PFSK-1 (cell line): Measurements from ENCODE around the gene PARD3B.

Experiments
- FOXP2 ChIP-seq: optimal IDR thresholded peaks from 2 replicates; pipeline ENCODE3; 2011; ENCODE audit warnings: borderline replicate concordance, control low read depth, inconsistent platforms; ENCODE audit not compliant: insufficient read depth; ENCODE audit errors: extremely low read length, extremely low read depth
- POLR2AphosphoS5 ChIP-seq: IDR thresholded peaks from 2 replicates; pipeline ENCODE4 v1.6.1; 2012; ENCODE audit warnings: low read depth, mild to moderate bottlenecking, control low read depth, low read length, moderate library complexity
- SIN3A ChIP-seq: IDR thresholded peaks from 2 replicates; pipeline ENCODE4 v1.6.1; 2012; ENCODE audit warnings: mild to moderate bottlenecking, low read length, moderate library complexity, borderline replicate concordance; ENCODE audit not compliant: insufficient read depth
- TAF1 ChIP-seq: IDR thresholded peaks from 2 replicates; pipeline ENCODE4 v1.6.1; 2012; ENCODE audit warnings: low read length, control low read depth, borderline replicate concordance; ENCODE audit not compliant: insufficient read depth
- TF ChIP-seq, protein P1 (sequence below), 2 experiments: IDR thresholded peaks; 2 replicates each; pipeline versions ENCODE4 v1.6.1 to v1.8.0; 2011 to 2012; ENCODE audit warnings: low read depth in 2 of 2, low read length in 2 of 2, control low read depth in 1 of 2, inconsistent platforms in 1 of 2, mild to moderate bottlenecking in 1 of 2, moderate library complexity in 1 of 2; ENCODE audit not compliant: insufficient read depth in 1 of 2

PARD3B gene

DNA sequence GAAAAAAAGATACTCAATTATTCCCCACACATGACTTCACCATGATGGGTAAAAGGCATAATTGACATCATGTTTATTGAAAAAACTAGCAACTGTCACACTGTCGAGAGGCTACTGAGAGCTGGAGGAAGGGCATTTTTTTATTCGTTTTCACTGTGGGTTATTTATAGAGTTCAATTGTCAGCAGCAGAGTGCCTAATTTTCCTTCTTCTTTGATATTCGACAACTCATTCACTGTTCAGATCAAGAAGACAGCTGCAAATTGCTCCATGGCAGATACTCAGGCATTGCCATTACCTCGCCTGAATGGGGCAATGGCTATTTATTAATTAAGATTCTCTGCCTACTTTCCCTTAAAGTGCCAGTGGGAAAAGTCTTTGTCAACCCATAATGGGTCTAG, 939.5 kb downstream of the PARD3B start:
- TF ChIP-seq, protein P1, sequence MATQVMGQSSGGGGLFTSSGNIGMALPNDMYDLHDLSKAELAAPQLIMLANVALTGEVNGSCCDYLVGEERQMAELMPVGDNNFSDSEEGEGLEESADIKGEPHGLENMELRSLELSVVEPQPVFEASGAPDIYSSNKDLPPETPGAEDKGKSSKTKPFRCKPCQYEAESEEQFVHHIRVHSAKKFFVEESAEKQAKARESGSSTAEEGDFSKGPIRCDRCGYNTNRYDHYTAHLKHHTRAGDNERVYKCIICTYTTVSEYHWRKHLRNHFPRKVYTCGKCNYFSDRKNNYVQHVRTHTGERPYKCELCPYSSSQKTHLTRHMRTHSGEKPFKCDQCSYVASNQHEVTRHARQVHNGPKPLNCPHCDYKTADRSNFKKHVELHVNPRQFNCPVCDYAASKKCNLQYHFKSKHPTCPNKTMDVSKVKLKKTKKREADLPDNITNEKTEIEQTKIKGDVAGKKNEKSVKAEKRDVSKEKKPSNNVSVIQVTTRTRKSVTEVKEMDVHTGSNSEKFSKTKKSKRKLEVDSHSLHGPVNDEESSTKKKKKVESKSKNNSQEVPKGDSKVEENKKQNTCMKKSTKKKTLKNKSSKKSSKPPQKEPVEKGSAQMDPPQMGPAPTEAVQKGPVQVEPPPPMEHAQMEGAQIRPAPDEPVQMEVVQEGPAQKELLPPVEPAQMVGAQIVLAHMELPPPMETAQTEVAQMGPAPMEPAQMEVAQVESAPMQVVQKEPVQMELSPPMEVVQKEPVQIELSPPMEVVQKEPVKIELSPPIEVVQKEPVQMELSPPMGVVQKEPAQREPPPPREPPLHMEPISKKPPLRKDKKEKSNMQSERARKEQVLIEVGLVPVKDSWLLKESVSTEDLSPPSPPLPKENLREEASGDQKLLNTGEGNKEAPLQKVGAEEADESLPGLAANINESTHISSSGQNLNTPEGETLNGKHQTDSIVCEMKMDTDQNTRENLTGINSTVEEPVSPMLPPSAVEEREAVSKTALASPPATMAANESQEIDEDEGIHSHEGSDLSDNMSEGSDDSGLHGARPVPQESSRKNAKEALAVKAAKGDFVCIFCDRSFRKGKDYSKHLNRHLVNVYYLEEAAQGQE (IDR thresholded peaks at IDR 0.05; ENCODE audit: insufficient read depth in 1 of 2, low read depth in 2 of 2, low read length in 2 of 2): no peak
- TF ChIP-seq TAF1 (no peak), SIN3A (no peak), FOXP2 (no peak), POLR2AphosphoS5 (no peak)

DNA sequence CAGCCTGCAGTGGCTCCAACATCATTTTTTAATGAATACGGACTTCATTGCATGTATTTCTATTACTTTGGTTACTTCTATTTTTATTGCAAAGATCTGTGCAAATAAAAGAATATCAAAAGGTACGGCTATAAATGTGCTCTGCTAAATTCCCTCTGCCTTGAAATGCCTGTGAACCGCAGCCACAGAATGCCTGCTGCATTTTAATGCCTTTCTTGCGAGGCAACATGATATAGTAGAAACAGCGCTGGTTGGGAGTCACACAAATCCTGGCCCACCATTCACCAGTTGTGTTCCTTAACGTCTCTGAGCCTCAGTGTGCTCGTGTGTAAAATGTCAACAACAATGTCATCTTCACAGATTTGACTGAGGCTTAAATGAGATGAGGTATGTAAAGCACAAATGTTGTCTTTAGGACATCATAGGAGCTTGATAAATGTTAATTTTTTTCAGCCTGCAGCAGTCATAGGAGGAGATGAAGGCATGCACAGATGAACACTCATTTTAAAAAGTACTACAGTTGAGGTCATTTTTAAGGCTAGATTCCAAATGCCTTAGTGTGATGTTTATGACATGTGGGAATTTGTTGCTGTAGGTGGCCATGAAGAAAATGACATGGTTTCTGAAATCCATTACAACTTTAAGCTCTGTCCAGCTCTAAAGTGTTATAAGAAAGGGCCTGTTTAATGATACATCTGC, 949.4 kb downstream of the PARD3B start:
- TF ChIP-seq FOXP2 (no peak), TAF1 (no peak), SIN3A (no peak), POLR2AphosphoS5 (no peak)
- TF ChIP-seq, protein P1 (IDR thresholded peaks at IDR 0.05; ENCODE audit: insufficient read depth in 1 of 2, low read depth in 2 of 2, low read length in 2 of 2): no peak

DNA sequence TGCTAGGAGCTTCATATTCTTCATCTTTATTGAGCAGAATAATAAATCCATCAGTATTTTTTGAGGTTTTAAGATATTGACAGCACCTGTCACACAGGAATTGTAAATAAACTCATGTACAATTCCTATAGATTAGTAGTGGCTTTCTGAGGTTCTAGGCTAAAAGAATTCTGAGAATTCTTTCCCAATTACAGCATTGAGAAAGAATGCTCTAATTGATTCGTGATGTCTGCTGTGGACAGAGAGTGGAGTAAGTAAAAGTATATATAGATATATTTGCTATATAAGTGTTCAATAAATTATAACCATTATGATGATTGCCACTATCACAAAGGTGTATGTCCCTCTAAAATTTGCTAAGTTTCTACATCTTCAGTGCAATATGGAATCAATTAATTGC, 950.5 kb downstream of the PARD3B start:
- no peak for TF ChIP-seq FOXP2
- TF ChIP-seq TAF1: no peak
- TF ChIP-seq POLR2AphosphoS5: no peak
- TF ChIP-seq, protein P1 (IDR thresholded peaks at IDR 0.05; ENCODE audit: insufficient read depth in 1 of 2, low read depth in 2 of 2, low read length in 2 of 2): no peak
- TF ChIP-seq SIN3A: no peak

DNA sequence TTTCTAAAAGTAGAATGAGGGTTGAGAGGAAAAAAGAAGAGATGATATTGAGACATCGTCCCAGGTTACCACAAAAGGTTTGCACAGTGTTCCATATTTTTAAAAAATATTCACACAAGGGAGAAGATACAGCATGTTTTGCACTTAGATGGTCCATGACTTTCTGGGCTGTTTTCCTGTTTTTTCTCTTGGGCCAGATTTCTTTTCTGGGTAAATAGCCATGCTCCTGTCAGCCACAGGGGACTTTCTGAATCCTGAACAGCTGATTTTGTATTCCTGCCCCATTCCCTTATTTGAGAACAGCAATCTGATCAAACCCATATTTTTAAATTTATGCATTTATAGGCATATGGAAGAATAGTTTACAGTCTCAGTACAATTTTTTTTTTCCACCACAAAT, 951.1 kb downstream of the PARD3B start:
- TF ChIP-seq TAF1: no peak
- TF ChIP-seq FOXP2: no peak
- TF ChIP-seq POLR2AphosphoS5: no peak
- TF ChIP-seq, protein P1 (IDR thresholded peaks at IDR 0.05; ENCODE audit: insufficient read depth in 1 of 2, low read depth in 2 of 2, low read length in 2 of 2): no peak
- TF ChIP-seq SIN3A: no peak

DNA sequence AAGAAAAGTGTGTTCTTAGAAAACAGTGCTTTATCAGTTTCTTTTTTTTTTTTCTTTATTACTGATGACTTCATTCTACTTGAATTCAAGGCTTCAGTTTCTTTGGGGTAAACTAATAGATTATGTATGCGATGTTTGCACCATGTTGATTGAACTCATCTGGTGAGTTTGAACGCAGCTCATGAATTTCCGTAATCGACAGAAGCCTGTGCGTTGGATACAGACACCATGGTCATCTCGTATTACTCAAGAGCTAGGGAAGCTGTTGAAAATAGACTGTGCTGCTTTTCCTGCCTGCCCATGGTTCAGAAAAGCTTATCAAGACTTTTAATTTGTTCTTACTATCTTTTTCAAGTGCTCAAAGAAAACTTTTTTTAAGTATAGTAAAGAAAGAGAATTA, 951.5 kb downstream of the PARD3B start:
- TF ChIP-seq, protein P1 (IDR thresholded peaks at IDR 0.05; ENCODE audit: insufficient read depth in 1 of 2, low read depth in 2 of 2, low read length in 2 of 2): no peak
- TF ChIP-seq POLR2AphosphoS5 (no peak), FOXP2 (no peak), SIN3A (no peak), TAF1 (no peak)
